Small intestine (tissue), 16 donors: ENCODE measurements around the gene ETHE1. TPM values are rescaled to one million over a fixed set of nuclear protein-coding genes. Genes with fewer than 3 reads are reported as not detected.

Experiments used
- DNase-seq, 2 donors: peaks; one replicate each; pipeline versions ENCODE4 v3.0.0 to v3.0.0-alpha.2; 2013
- FAIRE-seq: peaks from 2 replicates; lab custom pipeline; 2012; peaks lifted over from hg19 to GRCh38; lab: Jason Lieb, UNC
- H3K27ac ChIP-seq, 3 donors: one replicate each; pipeline ENCODE4 v1.5.1; 2013; ENCODE audit warnings: low read length in 2 of 3, mild to moderate bottlenecking in 2 of 3, control low read depth in 1 of 3, inconsistent platforms in 1 of 3, low read depth in 1 of 3, moderate library complexity in 1 of 3
- H3K27me3 ChIP-seq, 3 donors: one replicate each; pipeline ENCODE4 v1.6.1; 2013; ENCODE audit warnings: low read length in 3 of 3, inconsistent platforms in 1 of 3; ENCODE audit not compliant: control insufficient read depth in 3 of 3, insufficient read depth in 3 of 3
- H3K36me3 ChIP-seq, 3 donors: one replicate each; pipeline ENCODE4 v1.6.1; 2013; ENCODE audit warnings: low read length in 3 of 3, inconsistent platforms in 1 of 3, low read depth in 1 of 3, mild to moderate bottlenecking in 1 of 3, moderate library complexity in 1 of 3; ENCODE audit not compliant: control insufficient read depth in 3 of 3, insufficient read depth in 2 of 3
- H3K4me1 ChIP-seq, 3 donors: one replicate each; pipeline ENCODE4 v1.6.1; 2013; ENCODE audit warnings: low read length in 2 of 3, inconsistent platforms in 1 of 3, low read depth in 1 of 3, mild to moderate bottlenecking in 1 of 3, moderate library complexity in 1 of 3; ENCODE audit not compliant: control insufficient read depth in 3 of 3, insufficient read depth in 2 of 3
- H3K4me3 ChIP-seq, 3 donors: one replicate each; pipeline ENCODE4 v1.5.1; 2013; ENCODE audit warnings: low read length in 3 of 3, control low read depth in 1 of 3, inconsistent platforms in 1 of 3, low read depth in 1 of 3, mild to moderate bottlenecking in 1 of 3, moderate library complexity in 1 of 3
- H3K9me3 ChIP-seq, 2 donors: one replicate each; pipeline ENCODE4 v1.6.1; 2013; ENCODE audit warnings: low read depth in 1 of 2, low read length in 1 of 2; ENCODE audit not compliant: control insufficient read depth in 2 of 2, insufficient read depth in 1 of 2
- WGBS, 3 donors: extraction: QIAGEN DNeasy Blood & Tissue Kit; methylation state at CpG; one replicate each; pipeline ENCODE4 v1.1.7; 2013; 5-methylcytosine and 5-hydroxymethylcytosine counted together
- long read RNA-seq, 10 donors: transcript quantifications; one replicate each; lab custom pipeline, GENCODE V29; 2026
- polyA plus RNA-seq, 4 donors: library from polyadenylated mRNA; stranded (reverse) in 3 of 4; unstranded in 1 of 4; fragments of 200-250 nt in 3 of 4; fragments of 120-200 nt in 1 of 4; gene quantifications; one replicate each; pipeline versions ENCODE4 v1.2.1 to v1.2.3, GENCODE V29; 2013
- donor health status: healthy with polysubstance abuse.
- donor health status: control.
- donor health status: control.
- donor health status: Bipolar disorder and iron deficiency.
- donor health status: healthy.

Gene ETHE1, protein sequence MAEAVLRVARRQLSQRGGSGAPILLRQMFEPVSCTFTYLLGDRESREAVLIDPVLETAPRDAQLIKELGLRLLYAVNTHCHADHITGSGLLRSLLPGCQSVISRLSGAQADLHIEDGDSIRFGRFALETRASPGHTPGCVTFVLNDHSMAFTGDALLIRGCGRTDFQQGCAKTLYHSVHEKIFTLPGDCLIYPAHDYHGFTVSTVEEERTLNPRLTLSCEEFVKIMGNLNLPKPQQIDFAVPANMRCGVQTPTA
- 100 to 1,000 TPM; 118 to 164 (median 129) TPM for polyA plus RNA-seq
- long read RNA-seq, donor 1, transcript ETHE1-205 (6 exons, 1,052 nt), result minor isoform, 5 of 184 reads
- long read RNA-seq, donor 1, transcript ETHE1-201 (7 exons, 963 nt), result major isoform, 74 of 184 reads
- long read RNA-seq, donor 1, transcript ETHE1-202 (6 exons, 702 nt), result minor isoform, 7 of 184 reads
- long read RNA-seq, donor 1, partial matches to known transcripts, result 97 of 184 reads
- long read RNA-seq, donor 1, other reads (novel, unspliced or antisense), result 0 of 184 reads
- long read RNA-seq, donor 2, transcript ETHE1-201 (7 exons, 963 nt), result major isoform, 25 of 47 reads
- long read RNA-seq, donor 2, partial matches to known transcripts, result 18 of 47 reads
- long read RNA-seq, donor 2, other reads (novel, unspliced or antisense), result 0 of 47 reads
- long read RNA-seq, donor 3, transcript ETHE1-201 (7 exons, 963 nt), result major isoform, 20 of 73 reads
- long read RNA-seq, donor 3, partial matches to known transcripts, result 45 of 73 reads
- long read RNA-seq, donor 3, other reads (novel, unspliced or antisense), result 0 of 73 reads
- long read RNA-seq, donor 4, transcript ETHE1-201 (7 exons, 963 nt), result major isoform, 7 of 7 reads
- long read RNA-seq, donor 4, partial matches to known transcripts, result 0 of 7 reads
- long read RNA-seq, donor 4, other reads (novel, unspliced or antisense), result 0 of 7 reads
- long read RNA-seq, donor 5, transcript ETHE1-205 (6 exons, 1,052 nt), result minor isoform, 5 of 31 reads
- long read RNA-seq, donor 5, transcript ETHE1-201 (7 exons, 963 nt), result major isoform, 7 of 31 reads
- long read RNA-seq, donor 5, partial matches to known transcripts, result 18 of 31 reads
- long read RNA-seq, donor 5, other reads (novel, unspliced or antisense), result 0 of 31 reads
- long read RNA-seq, donor 6, transcript ETHE1-201 (7 exons, 963 nt), result major isoform, 30 of 79 reads
- long read RNA-seq, donor 6, partial matches to known transcripts, result 44 of 79 reads
- long read RNA-seq, donor 6, other reads (novel, unspliced or antisense), result 0 of 79 reads
- long read RNA-seq, donor 7, transcript ETHE1-201 (7 exons, 963 nt), result major isoform, 13 of 15 reads
- long read RNA-seq, donor 7, partial matches to known transcripts, result 0 of 15 reads
- long read RNA-seq, donor 7, other reads (novel, unspliced or antisense), result 0 of 15 reads
- long read RNA-seq, donor 8, result 0 reads
- long read RNA-seq, donor 9, partial matches to known transcripts, result 15 of 18 reads
- long read RNA-seq, donor 9, other reads (novel, unspliced or antisense), result 0 of 18 reads
- long read RNA-seq, donor 10, transcript ETHE1-201 (7 exons, 963 nt), result major isoform, 75 of 105 reads
- long read RNA-seq, donor 10, partial matches to known transcripts, result 23 of 105 reads
- long read RNA-seq, donor 10, other reads (novel, unspliced or antisense), result 0 of 105 reads

DNA sequence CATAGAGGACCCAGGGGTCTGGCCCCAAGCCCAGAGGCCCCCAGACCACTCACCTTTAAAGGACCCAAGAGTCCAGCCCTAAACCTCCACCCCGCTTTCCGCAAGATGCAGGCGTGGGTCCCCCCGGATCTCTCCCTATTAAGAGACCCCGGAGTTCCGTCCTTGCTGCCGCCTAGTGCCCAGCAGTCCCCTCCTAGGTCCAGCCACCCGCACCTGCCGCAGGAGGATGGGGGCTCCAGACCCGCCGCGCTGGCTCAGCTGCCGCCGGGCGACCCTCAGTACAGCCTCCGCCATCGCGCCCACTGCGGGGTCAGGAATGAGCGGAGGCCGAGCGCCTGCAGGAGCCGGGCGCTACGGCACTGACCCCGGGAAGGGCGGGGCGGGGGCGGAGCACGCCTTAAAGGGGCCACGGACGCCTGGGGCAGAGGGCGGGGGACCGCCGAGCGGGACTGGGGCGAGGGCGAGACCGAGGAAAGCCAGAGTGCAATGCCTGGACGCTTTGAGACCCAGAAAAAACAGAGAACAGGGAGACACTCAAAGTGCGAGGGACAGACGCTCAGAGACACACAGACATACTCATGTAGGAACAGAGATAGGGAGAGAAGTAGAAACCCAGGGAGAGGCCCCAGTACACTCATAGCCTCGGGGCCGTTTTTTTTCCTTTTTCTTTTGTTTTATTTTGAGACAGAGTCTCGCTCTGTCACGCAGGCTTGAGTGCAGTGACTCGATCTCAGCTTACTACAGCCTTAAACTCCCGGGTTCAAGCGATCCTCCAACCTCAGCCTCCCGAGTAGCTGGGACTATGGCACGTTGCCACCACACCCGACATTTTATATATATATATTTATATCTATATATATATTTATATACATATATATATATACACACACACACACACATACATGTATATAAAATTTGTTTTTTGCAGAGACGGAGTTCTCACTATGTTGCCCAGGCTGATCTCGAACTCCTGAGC lies at the start of gene ETHE1:
Gene ETHE1, minus strand, starts transcription at position 318 of the 976 bp plus-strand sequence. Its CDS starts 24 bp downstream, at position 294.
- H3K27ac ChIP-seq, result peak within 1 kb of the TSS; percentile 84 to 94 (median 87)
- H3K4me1 ChIP-seq, result peaks cover 0 to 15% (median 6%) of the 10 kb centered on the region in 3 donors
- WGBS, 3 donors, result 2 to 3% (median 3%) methylated on average over 50 to 54 of the region's 54 CpGs
- FAIRE-seq (no peak), DNase-seq (peak; percentile 83 to 92)
- peaks cover 0 to 9% (median 0%) of the 10 kb centered on the region in 3 donors for H3K36me3 ChIP-seq
- no peaks in the 10 kb centered on the region for H3K27me3 ChIP-seq
- peak within 1 kb of the TSS; percentile 72 to 96 (median 88) for H3K4me3 ChIP-seq
- H3K9me3 ChIP-seq, result no peaks in the 10 kb centered on the region

DNA sequence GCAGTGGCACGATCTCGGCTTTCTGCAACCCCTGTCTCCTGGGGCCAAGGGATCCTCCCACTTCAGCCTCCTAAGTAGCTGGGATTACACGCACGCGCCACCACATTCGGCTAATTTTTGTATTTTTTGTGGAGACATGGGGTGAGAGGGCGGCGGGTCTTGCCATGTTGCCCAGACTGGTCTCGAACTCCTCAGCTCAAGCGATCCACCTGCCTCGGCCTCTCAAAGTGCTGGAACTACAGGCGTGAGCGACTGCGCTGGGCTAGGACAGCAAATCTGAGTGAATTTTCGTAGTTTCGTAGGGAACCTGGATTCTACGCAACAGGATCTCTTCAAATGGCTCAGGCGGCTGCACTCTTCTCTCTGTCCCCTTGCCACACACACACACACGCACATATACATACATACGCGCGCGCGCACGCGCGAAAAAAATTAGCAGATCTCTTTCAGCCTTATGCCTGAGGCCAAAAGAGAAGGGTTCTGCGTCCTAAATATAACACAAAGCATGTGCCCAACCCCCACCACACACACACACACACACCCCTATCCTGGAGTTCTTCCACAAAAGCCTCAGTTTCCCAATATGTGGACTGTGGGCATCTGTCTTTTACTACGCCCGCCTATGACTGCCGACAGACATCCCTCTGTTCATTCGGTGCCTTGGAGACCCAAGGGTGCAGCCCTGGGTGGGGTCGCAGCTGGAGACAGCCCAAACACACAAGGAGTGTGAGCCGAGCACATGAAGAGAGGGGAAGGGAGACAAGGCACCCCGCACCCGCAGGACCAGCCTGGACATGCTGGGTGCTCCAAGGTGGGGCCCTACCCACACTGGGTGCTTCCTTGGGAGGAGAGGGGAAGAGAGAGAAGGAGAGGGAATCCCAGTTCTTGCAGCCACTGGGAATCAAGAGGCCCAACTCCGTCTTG lies 49.2 kb upstream of the ETHE1 start:
- Histone ChIP-seq H3K9me3 (no peaks in the 10 kb centered on the region), H3K27me3 (no peaks in the 10 kb centered on the region), H3K4me3 (peak overlapping the region in 2 of 3 donors; percentile 14 to 46), H3K36me3 (peaks cover 0 to 11% (median 2%) of the 10 kb centered on the region in 3 donors), H3K27ac (peak overlapping the region in 2 of 3 donors; percentile 63 to 76), H3K4me1 (peaks cover 0 to 26% (median 0%) of the 10 kb centered on the region in 3 donors)
- 65 to 74% (median 68%) methylated on average over 37 of the region's 37 CpGs for WGBS, 3 donors
- no peak for DNase-seq
- no peak for FAIRE-seq

DNA sequence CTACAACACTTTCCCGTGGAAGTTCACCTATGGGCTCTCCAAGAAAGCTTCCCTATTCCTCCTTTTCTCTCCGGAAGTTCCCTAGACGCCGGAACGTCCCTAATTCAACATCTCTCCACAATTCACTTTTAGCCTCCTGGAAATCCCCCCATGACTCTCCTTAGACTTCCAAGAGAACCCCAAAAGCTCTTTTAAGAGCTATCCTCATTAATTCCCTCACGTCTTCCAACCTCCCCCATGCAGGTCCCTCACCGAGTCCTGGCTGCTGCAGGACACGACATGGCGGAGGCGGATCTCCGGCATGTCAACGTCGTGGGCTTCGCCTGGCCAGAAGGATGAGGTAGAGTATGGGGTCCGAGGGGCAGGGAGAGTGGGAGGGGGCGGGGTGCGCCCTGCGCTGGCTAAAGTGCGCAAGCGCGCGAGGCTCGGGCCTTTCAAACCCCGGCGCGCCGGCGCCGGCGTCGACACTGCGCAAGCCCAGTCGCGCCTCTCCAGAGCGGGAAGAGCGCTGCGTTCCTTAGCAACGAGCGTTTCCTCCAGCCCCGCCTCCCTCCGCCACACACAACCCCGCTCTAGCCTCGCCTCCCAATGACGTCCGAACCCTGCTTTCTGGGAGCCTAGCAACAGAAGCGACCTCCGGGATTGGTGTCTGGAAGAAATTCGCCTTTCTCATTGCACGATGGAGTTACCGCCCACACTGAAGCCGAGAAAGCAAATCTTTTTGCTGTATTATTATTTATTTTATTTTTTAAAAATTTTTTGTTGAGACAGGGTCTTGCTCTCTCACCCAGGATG lies 48.4 kb upstream of the ETHE1 start, which contains the start of the genes PINLYP and XRCC1:
Gene PINLYP, plus strand, starts transcription at position 646 of the 795 bp plus-strand sequence. CDS start 1,391 bp downstream, outside the sequence.
Gene XRCC1, minus strand, starts transcription at position 372 of the 795 bp plus-strand sequence. Its CDS starts 69 bp downstream, at position 303.
- H3K4me1 ChIP-seq, result peaks cover 0 to 21% (median 0%) of the 10 kb centered on the region in 3 donors
- H3K27ac ChIP-seq, result peak within 1 kb of the TSS; percentile 57 to 83 (median 79)
- FAIRE-seq (no peak), DNase-seq (peak; percentile 99)
- peak within 1 kb of the TSS; percentile 38 to 99 (median 85) for H3K4me3 ChIP-seq
- H3K27me3 ChIP-seq, result no peaks in the 10 kb centered on the region
- no peaks in the 10 kb centered on the region for H3K9me3 ChIP-seq
- WGBS, 3 donors, result 0 to 1% (median 1%) methylated on average over 36 to 51 of the region's 51 CpGs
- peaks cover 0 to 17% (median 2%) of the 10 kb centered on the region in 3 donors for H3K36me3 ChIP-seq

DNA sequence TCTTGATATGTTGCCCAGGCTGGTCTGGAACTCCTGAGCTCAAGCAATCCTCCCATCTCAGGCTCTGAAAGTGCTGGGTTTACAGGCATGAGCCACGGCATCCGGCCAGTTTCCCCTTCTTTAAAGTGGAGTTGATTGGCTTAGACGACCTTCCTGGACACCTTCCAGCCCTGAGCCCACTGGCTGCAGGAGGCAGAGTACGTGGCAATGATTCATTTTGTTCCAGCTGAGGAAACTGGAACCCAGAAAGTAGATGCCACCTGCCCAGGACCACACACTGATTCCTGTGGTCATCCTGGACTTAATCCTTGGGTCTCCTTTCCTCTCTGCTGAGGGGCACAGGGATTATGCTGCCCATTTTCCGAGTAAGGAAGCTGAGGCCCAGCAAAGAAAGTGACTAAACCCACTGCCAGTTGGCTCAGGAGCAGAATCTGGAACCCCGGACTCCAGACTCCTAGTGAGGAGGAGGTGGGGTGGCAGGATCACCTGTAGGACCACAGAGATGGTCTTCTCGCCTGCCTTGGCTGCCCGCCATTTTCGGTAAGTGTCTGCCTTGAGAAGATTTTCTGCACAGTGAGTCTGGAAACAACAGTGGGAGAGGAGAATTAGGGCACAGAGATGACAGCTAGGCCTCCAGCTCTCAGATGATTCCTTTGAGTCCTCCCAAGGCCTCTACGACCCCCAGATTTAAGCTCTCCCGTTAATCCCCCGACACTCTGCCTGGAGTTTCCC lies 47.6 kb upstream of the ETHE1 start:
- 22 to 33% (median 27%) methylated on average over 12 of the region's 12 CpGs for WGBS, 3 donors
- Histone ChIP-seq H3K36me3 (peaks cover 0 to 18% (median 2%) of the 10 kb centered on the region in 3 donors), H3K4me3 (peak overlapping the region; percentile 38 to 99 (median 85)), H3K9me3 (no peaks in the 10 kb centered on the region), H3K4me1 (peaks cover 0 to 16% (median 0%) of the 10 kb centered on the region in 3 donors), H3K27ac (peak overlapping the region in 2 of 3 donors; percentile 79 to 83), H3K27me3 (no peaks in the 10 kb centered on the region)
- no peak for FAIRE-seq
- no peak for DNase-seq

GRCh38 chr19:43572171-43572588 lies 45.2 kb upstream of the ETHE1 start:
- no peak for FAIRE-seq
- H3K27ac ChIP-seq, result peak overlapping the region in 1 of 3 donors; percentile 55
- no peak overlapping the region for H3K4me3 ChIP-seq
- H3K27me3 ChIP-seq, result no peaks in the 10 kb centered on the region
- DNase-seq, result peak; percentile 21 to 36
- H3K36me3 ChIP-seq, result peaks cover 0 to 18% (median 2%) of the 10 kb centered on the region in 3 donors
- WGBS, 3 donors, result 61 to 75% (median 71%) methylated on average over 3 of the region's 3 CpGs
- H3K9me3 ChIP-seq, result no peaks in the 10 kb centered on the region
- H3K4me1 ChIP-seq, result peaks cover 0 to 16% (median 0%) of the 10 kb centered on the region in 3 donors
